GM19099 (cell line): Measurements from ENCODE around the gene SEPTIN12.

ENCODE experiments used
- POLR2A ChIP-seq: IDR thresholded peaks from 3 replicates; pipeline ENCODE4 v1.6.1; 2011; ENCODE audit warnings: low read depth; ENCODE audit not compliant: insufficient read length; ENCODE audit errors: extremely low read depth

The SEPTIN12 gene

GRCh38 chr16:4796982-4797804, 9.0 kb upstream of the SEPTIN12 start:
- TF ChIP-seq POLR2A = no peak

GRCh38 chr16:4795828-4796572, 7.9 kb upstream of the SEPTIN12 start:
- TF ChIP-seq POLR2A = no peak

- TF ChIP-seq POLR2A = no peak
Observed at GRCh38 chr16:4795181-4795827, 7.2 kb upstream of the SEPTIN12 start, which contains the start of gene SMIM22. TSS of gene SMIM22 (plus strand) at chr16:4795369. CDS start at chr16:4795735, 366 bp downstream.

- TF ChIP-seq POLR2A = no peak
Observed at GRCh38 chr16:4792951-4793513, 4.9 kb upstream of the SEPTIN12 start.

GRCh38 chr16:4790871-4791270, 2.7 kb upstream of the SEPTIN12 start:
- no peak for TF ChIP-seq POLR2A

GRCh38 chr16:4790261-4790660, 2.1 kb upstream of the SEPTIN12 start:
- no peak for TF ChIP-seq POLR2A

GRCh38 chr16:4788910-4789309, 765 bp upstream of the SEPTIN12 start:
- TF ChIP-seq POLR2A = no peak

GRCh38 chr16:4788489-4788889, 344 bp upstream of the SEPTIN12 start:
- TF ChIP-seq POLR2A = no peak

GRCh38 chr16:4787068-4787467, 1.1 kb downstream of the SEPTIN12 start:
- no peak for TF ChIP-seq POLR2A

GRCh38 chr16:4785758-4786433, 2.2 kb downstream of the SEPTIN12 start:
- no peak for TF ChIP-seq POLR2A

- TF ChIP-seq POLR2A = no peak
Observed at GRCh38 chr16:4783951-4784336, 4.2 kb downstream of the SEPTIN12 start.

GRCh38 chr16:4783251-4783950, 4.7 kb downstream of the SEPTIN12 start:
- no peak for TF ChIP-seq POLR2A

- TF ChIP-seq POLR2A = no peak
Observed at GRCh38 chr16:4780235-4780634, 7.9 kb downstream of the SEPTIN12 start.

- no peak for TF ChIP-seq POLR2A
Observed at GRCh38 chr16:4778050-4778392, 10.1 kb downstream of the SEPTIN12 start.
